CD4-positive, alpha-beta T cell (primary cell): ENCODE measurements around the gene SLX9. TPM values are rescaled to one million over a fixed set of nuclear protein-coding genes. Genes with fewer than 3 reads are reported as not detected.
A peak's percentile ranks its signal among the peaks of the same experiment; 100 is the strongest.

Experiments
- ATAC-seq: fragments of 200-7000 bp; cut with Tn5 transposase; one replicate; pipeline ENCODE4 v1.10.0; 2022; ENCODE audit warnings: mild to moderate bottlenecking; ENCODE audit not compliant: poor library complexity
- CTCF ChIA-PET: fragments of 350-600 bp; sonication (Branson Sonifier 250); formaldehyde crosslinking; loops from one replicate; lab custom pipeline; 2021; ENCODE audit warnings: antibody characterized with exemption, inconsistent platforms; lab: Charles Lee
- POLR2A ChIA-PET: fragments of 350-600 bp; sonication (Branson Sonifier 250); formaldehyde crosslinking; loops from one replicate; lab custom pipeline; 2021; ENCODE audit warnings: antibody characterized with exemption, inconsistent platforms; lab: Charles Lee
- DNase-seq, 14 experiments: peaks; one replicate each; pipeline ENCODE4 v3.0.0-alpha.2; 2013 to 2020; ENCODE audit warnings: mixed read lengths in 2 of 14
- H3K27ac ChIP-seq, 2 donors: one replicate each; pipeline versions ENCODE4 v1.5.1 to v1.7.0; 2013; ENCODE audit warnings: low read length in 2 of 2, low read depth in 1 of 2, mild to moderate bottlenecking in 1 of 2
- H3K27me3 ChIP-seq, 2 experiments: 1 replicate in 1 of 2; 2 replicates in 1 of 2; pipeline versions ENCODE4 v1.6.1 to v1.7.0; 2013; ENCODE audit warnings: low read length in 2 of 2, control low read depth in 1 of 2, mild to moderate bottlenecking in 1 of 2, moderate library complexity in 1 of 2; ENCODE audit not compliant: insufficient read depth in 2 of 2, control insufficient read depth in 1 of 2
- H3K36me3 ChIP-seq: one replicate; pipeline ENCODE4 v1.6.1; 2013; ENCODE audit warnings: low read length, control low read depth; ENCODE audit not compliant: insufficient read depth
- H3K4me1 ChIP-seq: one replicate; pipeline ENCODE4 v1.6.1; 2013; ENCODE audit warnings: low read length, control low read depth; ENCODE audit not compliant: insufficient read depth
- H3K4me3 ChIP-seq: one replicate; pipeline ENCODE4 v1.5.1; 2013; ENCODE audit warnings: mild to moderate bottlenecking, low read length, moderate library complexity
- H3K9me3 ChIP-seq, 2 experiments: 1 replicate in 1 of 2; 2 replicates in 1 of 2; pipeline versions ENCODE4 v1.6.1 to v1.7.0; 2013; ENCODE audit warnings: low read length in 2 of 2, mild to moderate bottlenecking in 2 of 2, control low read depth in 1 of 2, moderate library complexity in 1 of 2; ENCODE audit not compliant: control insufficient read depth in 1 of 2, insufficient read depth in 1 of 2
- H3K27ac Mint-ChIP-seq: one replicate; pipeline ENCODE4 v1.8.0; 2020; ENCODE audit warnings: mixed read lengths
- H3K27me3 Mint-ChIP-seq: one replicate; pipeline ENCODE4 v1.8.0; 2021; ENCODE audit warnings: mixed read lengths
- H3K36me3 Mint-ChIP-seq: one replicate; pipeline ENCODE4 v1.8.0; 2021; ENCODE audit warnings: low read depth, mixed read lengths
- H3K4me1 Mint-ChIP-seq: one replicate; pipeline ENCODE4 v1.8.0; 2021; ENCODE audit warnings: low read depth, mixed read lengths
- H3K4me3 Mint-ChIP-seq: one replicate; pipeline ENCODE4 v1.8.0; 2020; ENCODE audit warnings: mild to moderate bottlenecking, mixed read lengths
- H3K9me3 Mint-ChIP-seq: one replicate; pipeline ENCODE4 v1.8.0; 2020; ENCODE audit warnings: mixed read lengths
- intact Hi-C, 2 experiments: fragments of 100-400 bp; cut with DNase I in 1 of 2; cut with micrococcal nuclease in 1 of 2; formaldehyde crosslinking; loops; one replicate each; pipeline versions ENCODE4 v1.15.1 to v1.9.0; 2023 to 2025; cut with DNase I, micrococcal nuclease
- total RNA-seq, 174 experiments: library from RNA in 2 of 174; stranded (reverse) in 2 of 174; gene quantifications; one replicate each; pipeline ENCODE4 v1.2.3 and lab custom pipeline; 2021 to 2026
- TF ChIP-seq, protein P1 (sequence below): fragments of 200-600 bp; IDR thresholded peaks from one replicate; pipeline ENCODE4 v1.8.0; 2022; ENCODE audit warnings: antibody characterized with exemption, mild to moderate bottlenecking

Gene SLX9
- total RNA-seq, 2 experiments from 2014 or later: 7.7 to 9.1 TPM

DNA sequence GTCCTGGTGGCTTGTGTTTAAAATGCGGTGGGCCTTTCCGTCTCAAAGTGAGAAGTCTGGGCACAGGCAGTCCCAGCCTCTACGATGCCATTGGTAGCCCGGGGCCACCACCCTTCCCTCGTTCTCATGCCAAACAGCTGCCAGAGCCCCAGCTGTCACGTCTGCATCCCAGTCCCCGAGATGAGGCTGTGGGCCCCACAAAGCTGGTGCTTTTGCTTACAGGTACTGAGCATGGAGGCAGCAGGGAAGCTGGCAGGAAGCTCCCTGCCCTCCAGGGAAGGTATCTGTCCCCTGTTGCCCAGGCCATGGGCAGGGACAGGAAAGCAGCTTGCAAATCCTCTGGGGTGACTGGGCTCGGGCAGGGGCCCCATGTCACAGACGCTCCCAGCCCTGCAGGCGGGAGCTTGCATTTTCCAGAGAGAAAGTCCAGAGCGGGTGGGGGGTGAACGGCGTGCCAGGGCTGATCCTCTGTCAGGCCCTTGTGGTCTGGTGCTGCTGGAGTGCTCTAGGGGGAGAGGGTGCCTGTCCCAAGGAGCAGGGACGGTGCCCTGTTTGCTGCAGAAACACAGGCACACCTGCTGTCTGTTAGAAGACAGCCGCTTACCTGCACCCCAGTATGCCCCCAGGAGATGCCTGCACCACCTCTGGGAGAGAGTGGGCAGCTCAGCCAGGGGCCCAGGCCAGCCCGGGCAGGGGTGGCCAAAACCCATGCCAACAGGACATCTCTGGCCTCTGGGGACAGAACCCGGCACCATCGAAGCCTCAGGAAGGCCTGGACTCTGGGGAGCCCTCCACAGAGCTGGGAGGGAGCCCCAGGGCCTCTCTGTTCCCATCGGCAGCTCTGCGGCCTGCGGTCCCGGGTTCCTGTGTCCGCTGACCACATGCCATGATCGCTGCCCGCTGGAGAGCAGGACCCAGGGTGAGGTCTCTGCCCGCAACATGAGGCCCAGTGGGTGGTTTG lies 45.9 kb downstream of the SLX9 start:
- no peaks in the 10 kb centered on the region for H3K9me3 ChIP-seq
- H3K27me3 Mint-ChIP-seq: no peaks in the 10 kb centered on the region

DNA sequence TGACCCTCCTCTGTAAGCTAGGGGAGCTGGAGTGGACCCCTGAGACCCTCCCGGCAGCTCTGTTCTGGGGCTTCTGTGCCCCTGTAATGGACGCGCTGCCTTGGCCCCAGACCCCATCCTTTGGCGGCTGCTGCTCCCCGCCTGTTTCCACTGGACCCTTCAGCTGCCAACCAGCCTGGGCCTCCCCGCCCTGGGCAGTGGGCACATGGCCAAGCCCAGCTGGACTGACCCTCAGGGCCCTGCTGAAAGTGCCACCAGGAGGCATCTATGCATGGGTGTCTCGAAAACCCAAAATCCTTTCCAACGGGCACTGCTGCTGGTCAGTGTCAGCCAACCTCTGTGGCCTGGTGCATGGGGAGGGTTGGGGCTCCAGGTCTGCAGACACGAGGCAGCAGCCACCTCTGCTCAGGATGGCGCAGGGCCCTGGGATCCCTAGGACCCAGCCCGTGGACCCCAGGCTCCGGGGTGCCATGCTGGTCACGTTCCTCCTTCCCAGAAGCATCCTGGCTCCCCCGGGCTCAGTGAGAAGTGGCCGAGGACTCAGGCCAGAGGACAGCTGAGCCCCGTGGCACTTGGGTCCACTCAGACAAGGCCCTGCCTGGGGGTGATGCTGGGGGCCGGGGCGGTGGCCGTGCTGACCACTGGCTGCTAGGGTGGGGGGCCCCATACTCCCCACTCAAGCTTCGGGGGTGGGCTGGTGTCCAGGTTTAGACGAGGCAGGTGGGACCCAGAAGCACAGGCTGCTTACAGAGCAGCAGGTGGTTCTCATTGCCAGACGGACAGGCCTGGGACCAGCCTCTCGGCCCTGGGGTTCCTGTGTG lies 46.9 kb downstream of the SLX9 start:
- no peaks in the 10 kb centered on the region for H3K9me3 Mint-ChIP-seq
- ChIA-PET POLR2A (no interaction called here), CTCF (no interaction called here)

More for the DNA sequence above, 45.9 kb downstream of the SLX9 start:
- Mint-ChIP-seq H3K4me3 (no peak overlapping the region), H3K27ac (no peak overlapping the region), H3K9me3 (no peaks in the 10 kb centered on the region), H3K4me1 (no peaks in the 10 kb centered on the region), H3K36me3 (no peaks in the 10 kb centered on the region)
- intact Hi-C loops: no loop called here
- POLR2A ChIA-PET: no interaction called here
- no peak overlapping the region for H3K4me3 ChIP-seq
- ATAC-seq: no peak
- TF ChIP-seq, protein P1, sequence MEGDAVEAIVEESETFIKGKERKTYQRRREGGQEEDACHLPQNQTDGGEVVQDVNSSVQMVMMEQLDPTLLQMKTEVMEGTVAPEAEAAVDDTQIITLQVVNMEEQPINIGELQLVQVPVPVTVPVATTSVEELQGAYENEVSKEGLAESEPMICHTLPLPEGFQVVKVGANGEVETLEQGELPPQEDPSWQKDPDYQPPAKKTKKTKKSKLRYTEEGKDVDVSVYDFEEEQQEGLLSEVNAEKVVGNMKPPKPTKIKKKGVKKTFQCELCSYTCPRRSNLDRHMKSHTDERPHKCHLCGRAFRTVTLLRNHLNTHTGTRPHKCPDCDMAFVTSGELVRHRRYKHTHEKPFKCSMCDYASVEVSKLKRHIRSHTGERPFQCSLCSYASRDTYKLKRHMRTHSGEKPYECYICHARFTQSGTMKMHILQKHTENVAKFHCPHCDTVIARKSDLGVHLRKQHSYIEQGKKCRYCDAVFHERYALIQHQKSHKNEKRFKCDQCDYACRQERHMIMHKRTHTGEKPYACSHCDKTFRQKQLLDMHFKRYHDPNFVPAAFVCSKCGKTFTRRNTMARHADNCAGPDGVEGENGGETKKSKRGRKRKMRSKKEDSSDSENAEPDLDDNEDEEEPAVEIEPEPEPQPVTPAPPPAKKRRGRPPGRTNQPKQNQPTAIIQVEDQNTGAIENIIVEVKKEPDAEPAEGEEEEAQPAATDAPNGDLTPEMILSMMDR: no peak
- DNase-seq: peak in 1 of 14 experiments; percentile 2
- H3K4me1 ChIP-seq: no peaks in the 10 kb centered on the region
- CTCF ChIA-PET: no interaction called here
- H3K36me3 ChIP-seq: no peaks in the 10 kb centered on the region
- no peak overlapping the region for H3K27ac ChIP-seq
- no peaks in the 10 kb centered on the region for H3K27me3 ChIP-seq

DNA sequence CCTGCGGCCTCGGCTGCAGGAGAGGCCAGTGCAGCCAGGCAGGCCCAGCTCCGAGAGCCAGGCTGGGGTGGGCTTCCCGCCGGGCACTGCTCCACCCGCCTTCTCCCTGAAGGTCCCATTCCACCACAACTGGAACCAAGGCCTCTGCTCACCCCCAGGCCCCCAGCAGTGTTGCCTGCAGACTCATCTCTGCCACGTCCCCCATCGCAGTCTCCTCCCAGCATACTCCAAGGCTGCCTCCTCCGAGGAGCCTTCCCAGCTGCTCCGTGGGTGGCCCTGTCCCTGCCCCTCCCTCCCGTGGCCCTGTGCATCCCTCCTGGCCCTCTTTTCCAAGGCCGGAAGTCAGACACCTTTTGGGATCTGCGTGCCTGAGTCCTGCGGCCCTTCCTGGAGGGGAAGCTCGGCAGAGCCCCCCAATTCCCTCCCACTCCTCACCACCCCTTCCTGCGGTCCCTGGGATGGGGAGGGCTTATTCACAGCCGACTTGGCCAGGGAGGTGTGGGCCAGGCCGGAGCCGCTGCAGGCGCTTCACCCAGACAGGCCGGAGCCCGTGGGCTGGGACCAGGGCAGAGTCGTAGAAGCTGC lies 47.6 kb downstream of the SLX9 start:
- ChIA-PET POLR2A (no interaction called here), CTCF (no interaction called here)
- Mint-ChIP-seq H3K4me3 (no peak overlapping the region), H3K27ac (no peak overlapping the region), H3K4me1 (no peaks in the 10 kb centered on the region), H3K27me3 (no peaks in the 10 kb centered on the region), H3K9me3 (no peaks in the 10 kb centered on the region), H3K36me3 (no peaks in the 10 kb centered on the region)
- DNase-seq (peak in 1 of 14 experiments; percentile 3), ATAC-seq (no peak)
- H3K36me3 ChIP-seq: no peaks in the 10 kb centered on the region
- no peaks in the 10 kb centered on the region for H3K4me1 ChIP-seq
- no peak overlapping the region for H3K27ac ChIP-seq
- intact Hi-C loops: no loop called here
- TF ChIP-seq, protein P1: no peak
- H3K9me3 ChIP-seq: no peaks in the 10 kb centered on the region
- no peak overlapping the region for H3K4me3 ChIP-seq
- no peaks in the 10 kb centered on the region for H3K27me3 ChIP-seq

More for the DNA sequence above, 46.9 kb downstream of the SLX9 start:
- TF ChIP-seq, protein P1: no peak
- peak in 1 of 14 experiments; percentile 3 for DNase-seq
- H3K4me3 ChIP-seq: no peak overlapping the region
- Mint-ChIP-seq H3K36me3 (no peaks in the 10 kb centered on the region), H3K4me3 (no peak overlapping the region), H3K4me1 (no peaks in the 10 kb centered on the region), H3K27ac (no peak overlapping the region), H3K27me3 (no peaks in the 10 kb centered on the region)
- ATAC-seq: no peak
- no peaks in the 10 kb centered on the region for H3K36me3 ChIP-seq
- no peaks in the 10 kb centered on the region for H3K4me1 ChIP-seq
- H3K9me3 ChIP-seq: no peaks in the 10 kb centered on the region
- H3K27ac ChIP-seq: no peak overlapping the region
- H3K27me3 ChIP-seq: no peaks in the 10 kb centered on the region
- intact Hi-C loops: no loop called here
